ENCODE measurements around the gene DAAM2.

DNA sequence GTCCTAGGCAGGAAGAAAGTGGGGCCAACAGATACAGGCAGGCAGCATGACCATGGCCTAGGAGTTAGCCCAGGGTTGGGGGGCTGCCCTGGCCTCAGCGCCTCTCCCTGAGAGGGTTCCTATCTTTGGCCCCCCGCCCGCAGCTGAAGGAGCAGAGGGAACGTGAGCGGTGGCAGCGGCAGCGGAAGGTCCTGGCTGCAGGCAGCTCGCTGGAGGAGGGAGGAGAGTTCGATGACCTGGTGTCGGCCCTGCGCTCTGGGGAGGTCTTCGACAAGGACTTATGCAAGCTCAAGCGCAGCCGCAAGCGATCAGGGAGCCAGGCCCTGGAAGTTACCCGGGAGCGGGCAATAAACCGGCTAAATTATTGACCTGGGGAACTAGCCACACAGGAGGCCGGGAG is 109.5 kb downstream of the DAAM2 start:
- TF ChIP-seq POLR2A (IDR thresholded peaks at IDR 0.05) (no peak), POLR2AphosphoS5 (IDR thresholded peaks at IDR 0.05; ENCODE audit: insufficient read depth in 1 of 2, low read depth in 1 of 2) (no peak)
- TF ChIP-seq, protein P1, sequence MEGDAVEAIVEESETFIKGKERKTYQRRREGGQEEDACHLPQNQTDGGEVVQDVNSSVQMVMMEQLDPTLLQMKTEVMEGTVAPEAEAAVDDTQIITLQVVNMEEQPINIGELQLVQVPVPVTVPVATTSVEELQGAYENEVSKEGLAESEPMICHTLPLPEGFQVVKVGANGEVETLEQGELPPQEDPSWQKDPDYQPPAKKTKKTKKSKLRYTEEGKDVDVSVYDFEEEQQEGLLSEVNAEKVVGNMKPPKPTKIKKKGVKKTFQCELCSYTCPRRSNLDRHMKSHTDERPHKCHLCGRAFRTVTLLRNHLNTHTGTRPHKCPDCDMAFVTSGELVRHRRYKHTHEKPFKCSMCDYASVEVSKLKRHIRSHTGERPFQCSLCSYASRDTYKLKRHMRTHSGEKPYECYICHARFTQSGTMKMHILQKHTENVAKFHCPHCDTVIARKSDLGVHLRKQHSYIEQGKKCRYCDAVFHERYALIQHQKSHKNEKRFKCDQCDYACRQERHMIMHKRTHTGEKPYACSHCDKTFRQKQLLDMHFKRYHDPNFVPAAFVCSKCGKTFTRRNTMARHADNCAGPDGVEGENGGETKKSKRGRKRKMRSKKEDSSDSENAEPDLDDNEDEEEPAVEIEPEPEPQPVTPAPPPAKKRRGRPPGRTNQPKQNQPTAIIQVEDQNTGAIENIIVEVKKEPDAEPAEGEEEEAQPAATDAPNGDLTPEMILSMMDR (IDR thresholded peaks at IDR 0.05), result no peak

Data from vagina (tissue), 2 donors.